GM21619 (cell line): ENCODE results near the gene PNPLA2.

Experiments
- ATAC-seq: cut with Tn5 transposase; IDR thresholded peaks from one replicate; pipeline ENCODE4 v1.9.1; 2021; ENCODE audit not compliant: unreplicated experiment

PNPLA2 gene

GRCh38 chr11:797296-798092 is 21.2 kb upstream of the PNPLA2 start:
- ATAC-seq, result peak; percentile 41

DNA sequence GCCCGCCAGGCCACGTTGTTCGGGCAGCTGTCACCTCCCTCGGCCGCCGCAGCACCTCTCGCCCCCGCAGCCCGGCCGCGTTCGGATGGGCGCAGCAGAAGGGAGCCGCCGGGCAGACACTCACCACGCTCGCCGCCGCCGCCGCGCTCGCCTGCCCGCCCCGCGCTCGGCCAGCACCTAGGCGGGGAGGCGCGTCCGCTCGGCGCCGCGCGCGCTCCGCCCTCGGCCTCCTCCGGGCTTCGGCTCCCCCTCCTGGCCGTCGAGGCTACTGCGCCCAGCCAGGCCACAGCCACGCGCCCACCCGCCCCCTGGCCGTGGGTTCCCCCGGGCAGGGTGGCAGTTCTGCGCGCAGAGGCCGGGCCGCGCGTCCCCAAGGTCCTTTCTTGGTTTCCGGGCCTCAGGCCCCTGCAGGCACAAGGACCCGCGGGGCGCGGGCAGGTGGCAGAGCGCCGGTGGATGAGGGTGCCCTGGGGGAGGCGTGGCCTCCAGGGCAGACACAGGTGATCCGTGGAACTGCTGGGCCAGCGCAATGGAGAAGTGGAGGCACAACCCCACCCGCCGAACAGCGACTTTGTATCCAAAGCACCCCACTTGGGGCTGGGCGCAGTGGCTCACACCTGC is 20.5 kb upstream of the PNPLA2 start, which contains the start of gene SLC25A22:
Gene SLC25A22 (minus strand): TSS at position 189 of the 621 bp plus-strand sequence. CDS start 3,275 bp downstream, outside the sequence.
- peak; percentile 46 for ATAC-seq

DNA sequence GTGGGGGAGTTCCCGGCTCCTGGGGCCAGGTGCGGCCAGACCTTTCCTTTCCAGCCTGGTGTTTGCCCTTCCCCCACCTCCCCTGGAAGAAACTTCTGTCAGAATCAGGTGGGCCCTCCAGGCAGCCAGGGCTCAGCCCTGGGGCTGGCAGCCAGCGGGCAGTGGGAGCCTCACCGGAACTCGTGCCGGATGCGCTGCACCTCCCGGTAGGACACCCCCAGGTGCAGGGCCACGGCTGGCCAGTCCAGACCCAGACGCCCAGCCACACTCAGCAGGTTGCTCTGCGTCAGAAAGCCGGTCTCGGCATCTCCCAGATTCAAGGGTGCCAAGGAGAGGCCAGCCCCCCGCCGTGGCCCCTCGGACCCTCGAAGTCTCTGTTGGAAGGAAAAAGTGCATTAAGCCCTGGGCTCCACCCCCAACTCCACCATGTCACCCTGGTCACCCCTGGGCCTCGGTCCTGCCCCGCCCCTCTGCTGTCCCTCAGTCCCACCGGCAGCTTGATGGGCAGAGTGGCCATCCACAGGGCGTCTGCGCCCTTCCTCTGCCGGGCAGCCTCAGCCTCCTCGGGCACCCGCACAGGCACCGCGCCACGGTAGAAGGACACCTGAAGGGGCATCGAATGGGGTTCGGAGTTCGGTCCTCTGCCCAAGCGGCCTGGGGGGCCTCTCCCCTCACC is 18.9 kb upstream of the PNPLA2 start:
- ATAC-seq, result no peak

DNA sequence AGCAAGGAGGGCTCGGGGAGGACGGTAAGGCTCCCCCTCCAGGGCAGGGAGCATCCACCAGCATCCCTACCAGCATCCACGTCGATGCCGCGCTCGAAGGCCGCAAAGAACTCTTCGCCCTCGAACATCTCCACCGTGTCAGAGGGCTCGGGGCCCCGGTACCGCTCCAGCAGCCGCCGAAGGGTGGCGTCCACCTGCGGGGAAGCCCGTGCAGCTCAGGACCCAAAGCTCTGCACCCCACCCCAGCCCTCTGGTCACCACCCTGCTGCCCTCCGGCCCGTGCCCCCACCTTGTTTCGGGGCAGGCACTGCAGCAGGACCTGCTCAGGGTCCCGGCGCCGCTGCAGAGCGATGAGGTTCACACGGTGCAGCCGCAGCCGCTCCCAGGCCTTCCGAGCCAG is 18.2 kb upstream of the PNPLA2 start:
- ATAC-seq, result no peak

DNA sequence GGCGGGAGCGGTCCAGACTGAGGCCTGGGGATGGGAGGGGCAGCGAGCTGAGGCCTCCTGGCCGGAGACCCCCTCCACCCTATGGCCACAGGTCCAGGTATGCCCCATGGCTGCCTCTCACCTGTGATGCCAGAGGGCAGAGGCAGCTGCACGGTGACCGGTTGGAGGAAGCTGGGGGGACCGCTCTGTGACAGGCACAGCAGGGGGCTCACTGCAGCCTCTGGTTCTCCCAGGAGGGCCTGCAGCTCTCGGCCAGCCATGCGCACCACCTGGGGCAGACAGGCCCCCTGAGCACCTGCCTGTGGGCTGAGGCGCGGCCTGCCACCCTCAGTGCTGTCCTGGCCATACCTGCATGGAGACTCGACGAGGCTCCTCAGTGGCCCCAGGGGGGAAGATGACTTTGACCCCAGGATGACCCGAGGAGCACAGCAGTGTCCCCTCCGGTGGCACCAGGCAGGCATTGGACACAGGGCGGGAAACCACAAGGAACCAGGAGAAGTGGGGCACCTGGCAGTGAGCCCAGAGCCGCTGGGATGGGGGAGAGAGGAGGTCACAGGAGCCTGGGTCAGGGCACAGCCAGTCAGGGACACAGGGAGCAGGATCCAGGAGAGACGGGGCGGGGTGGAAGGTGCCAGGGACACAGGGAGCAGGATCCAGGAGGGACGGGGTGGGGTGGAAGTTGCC is 17.5 kb upstream of the PNPLA2 start:
- no peak for ATAC-seq

DNA sequence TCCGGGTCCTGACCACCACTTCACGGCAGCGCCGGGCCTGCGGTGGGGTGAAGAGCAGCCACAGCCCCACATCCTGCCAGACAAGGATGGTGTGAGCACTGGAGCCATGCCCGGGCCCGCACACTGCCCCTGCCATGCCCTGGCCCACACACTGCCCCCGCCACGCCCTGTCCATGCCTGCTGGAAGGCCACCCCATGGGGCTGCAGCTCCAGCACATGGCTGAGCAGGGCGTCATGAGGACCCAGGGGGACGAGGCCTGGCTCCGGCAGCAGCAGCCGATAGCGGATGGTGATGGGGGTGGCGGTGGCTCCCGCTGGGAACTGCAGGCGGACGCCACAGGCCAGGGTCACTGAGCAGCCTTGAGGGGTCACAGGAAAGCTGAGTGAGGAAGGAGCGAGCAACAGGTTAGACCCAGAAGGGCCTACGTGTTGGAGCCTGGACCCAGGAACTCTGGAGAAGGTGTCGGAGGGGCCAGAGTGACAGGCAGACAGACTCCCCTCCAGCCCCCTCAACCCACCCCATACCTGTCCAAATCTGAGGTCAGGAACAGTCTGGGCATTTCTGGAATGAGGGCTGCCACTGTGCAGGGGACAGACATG is 16.6 kb upstream of the PNPLA2 start:
- no peak for ATAC-seq

DNA sequence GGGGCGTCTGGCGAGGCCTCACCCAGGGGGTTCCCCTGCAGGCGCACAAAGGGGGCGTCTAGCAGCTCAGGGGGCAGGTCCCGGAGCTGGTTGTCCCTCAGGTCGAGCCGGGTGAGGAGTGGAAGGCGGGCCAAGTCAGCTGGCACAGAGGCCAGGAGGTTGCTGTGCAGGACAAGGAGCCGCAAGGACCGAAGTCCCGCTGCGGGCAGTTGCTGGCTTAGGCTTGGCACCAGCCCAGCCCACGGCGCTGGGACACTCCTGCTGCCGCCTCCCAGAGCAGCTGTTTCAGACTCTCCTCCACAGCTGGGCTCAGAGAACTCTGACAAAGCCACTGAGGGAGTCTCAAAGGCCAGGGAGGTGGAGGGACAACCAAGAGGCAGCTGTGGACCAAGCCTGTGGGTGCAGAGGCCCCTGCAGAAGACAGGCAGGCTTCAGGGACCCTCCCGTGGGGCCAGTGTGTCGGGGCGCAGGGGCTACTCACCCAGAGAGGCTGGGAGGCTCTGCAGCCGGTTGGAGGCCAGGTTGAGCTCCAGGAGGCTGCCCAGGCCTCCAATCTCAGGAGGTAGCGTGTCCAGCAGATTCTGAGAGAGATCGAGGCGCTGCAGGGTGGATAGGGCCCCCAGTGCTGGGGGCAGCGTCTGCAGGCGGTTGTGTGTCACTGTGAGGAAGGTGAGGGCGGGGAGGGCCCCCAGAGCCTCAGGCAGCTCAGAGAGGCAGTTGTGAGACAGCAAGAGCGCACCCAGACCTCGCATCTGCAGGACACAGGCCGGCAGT is 15.8 kb upstream of the PNPLA2 start:
- ATAC-seq, result no peak

- ATAC-seq, result no peak
Observed at GRCh38 chr11:803467-803742, 15.3 kb upstream of the PNPLA2 start.

DNA sequence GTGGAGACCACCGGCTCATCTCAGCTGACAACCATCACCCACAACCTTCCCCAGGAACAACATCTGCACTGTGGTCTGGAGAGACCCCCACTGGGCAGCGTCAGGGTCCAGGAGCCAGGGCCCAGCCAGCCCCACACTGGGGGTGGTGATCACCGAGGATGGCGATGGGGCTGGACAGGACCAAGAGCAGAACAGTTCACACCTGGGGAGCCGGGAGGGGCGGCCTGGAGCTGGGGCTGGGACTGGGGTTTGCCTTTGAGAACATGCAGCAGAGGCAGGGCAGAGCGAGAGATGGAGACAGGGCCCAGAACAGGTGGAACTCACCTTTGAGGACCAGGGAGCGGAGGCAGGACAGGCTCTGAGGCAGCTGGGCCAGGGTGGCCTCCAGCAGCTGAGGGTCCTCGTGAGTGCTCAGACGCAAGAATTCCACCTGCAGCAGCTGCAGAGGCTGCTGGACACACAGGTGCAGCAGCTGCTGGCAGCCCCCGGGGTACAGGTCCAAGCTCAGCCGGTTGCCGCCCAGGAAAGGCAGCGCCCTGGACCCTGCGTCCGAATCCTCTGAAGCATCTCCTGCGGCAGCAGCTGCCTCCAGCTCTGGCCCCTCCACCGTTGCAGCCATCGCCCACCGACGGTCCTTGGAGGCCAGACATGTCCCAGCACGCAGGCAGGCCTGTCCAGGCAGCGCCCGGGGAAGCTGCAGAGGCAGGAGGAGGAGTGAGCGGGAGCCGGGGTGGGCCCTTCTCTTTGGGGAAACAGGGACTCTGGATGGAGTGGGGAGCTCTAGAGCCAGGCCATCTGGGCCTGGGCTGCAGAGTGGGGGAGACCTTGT is 14.7 kb upstream of the PNPLA2 start:
- ATAC-seq, result no peak

- ATAC-seq, result no peak
Observed at GRCh38 chr11:804599-804964, 14.1 kb upstream of the PNPLA2 start.

- no peak for ATAC-seq
Observed at GRCh38 chr11:808427-809286, 10.1 kb upstream of the PNPLA2 start.

DNA sequence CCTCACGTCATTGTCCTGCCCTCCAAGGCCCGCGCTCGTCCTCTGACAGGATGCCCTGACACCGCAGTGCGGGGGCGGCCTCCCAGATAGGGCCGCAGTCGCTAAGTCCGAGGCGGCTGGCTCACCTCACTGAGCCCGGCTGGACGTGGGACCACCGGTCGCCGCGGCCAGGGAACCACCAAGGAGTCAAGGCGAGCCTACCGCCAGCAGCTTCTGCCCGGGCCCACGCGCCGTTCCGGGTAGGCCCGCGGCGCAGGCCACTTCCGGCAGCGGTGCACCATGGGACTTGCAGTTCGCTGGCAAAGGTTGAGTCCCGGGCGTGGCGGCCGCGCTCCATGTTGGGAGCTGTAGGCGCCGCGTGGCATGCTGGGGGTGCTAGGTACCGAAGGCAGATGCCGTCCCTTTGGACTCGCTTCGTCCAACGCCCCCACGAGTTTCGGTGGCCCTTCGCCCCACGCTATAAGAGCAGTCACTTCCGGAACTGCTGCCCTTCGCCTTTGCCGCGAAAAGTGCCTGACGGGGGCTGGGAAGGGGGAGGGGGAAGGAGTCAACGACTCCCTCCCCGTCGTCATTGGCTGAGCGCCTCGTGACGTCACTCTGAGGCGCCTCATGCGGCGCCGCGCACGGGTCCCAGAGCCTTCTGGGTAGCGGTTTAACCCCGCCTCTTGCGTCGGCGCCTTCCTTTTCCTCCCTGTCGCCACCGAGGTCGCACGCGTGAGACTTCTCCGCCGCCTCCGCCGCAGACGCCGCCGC is 9.3 kb upstream of the PNPLA2 start, which contains the start of gene RPLP2:
Gene RPLP2 (plus strand): TSS at position 681 of the 753 bp plus-strand sequence. CDS start 268 bp downstream, outside the sequence.
- ATAC-seq, result peak; percentile 71

DNA sequence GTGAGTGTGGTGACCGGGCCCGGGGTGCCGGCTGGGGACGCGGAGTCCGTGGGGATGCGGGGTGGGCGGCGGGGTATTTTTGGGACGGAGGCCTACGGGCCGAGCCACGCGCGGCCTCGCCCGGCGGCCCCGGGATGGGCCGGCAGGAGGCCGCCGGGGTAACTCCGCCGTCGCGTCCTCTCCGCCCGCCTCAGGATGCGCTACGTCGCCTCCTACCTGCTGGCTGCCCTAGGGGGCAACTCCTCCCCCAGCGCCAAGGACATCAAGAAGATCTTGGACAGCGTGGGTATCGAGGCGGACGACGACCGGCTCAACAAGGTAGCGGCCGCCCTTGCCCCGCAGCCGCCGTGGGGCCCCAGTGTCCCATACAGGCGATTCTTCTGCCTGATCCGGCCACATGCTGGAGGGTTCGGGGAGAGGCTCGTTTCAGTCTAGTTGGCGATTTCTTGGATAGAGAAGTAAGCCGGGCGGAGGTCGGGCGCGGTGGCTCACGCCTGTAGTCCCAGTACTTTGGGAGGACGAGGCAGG is 8.6 kb upstream of the PNPLA2 start:
- peak; percentile 3 for ATAC-seq

DNA sequence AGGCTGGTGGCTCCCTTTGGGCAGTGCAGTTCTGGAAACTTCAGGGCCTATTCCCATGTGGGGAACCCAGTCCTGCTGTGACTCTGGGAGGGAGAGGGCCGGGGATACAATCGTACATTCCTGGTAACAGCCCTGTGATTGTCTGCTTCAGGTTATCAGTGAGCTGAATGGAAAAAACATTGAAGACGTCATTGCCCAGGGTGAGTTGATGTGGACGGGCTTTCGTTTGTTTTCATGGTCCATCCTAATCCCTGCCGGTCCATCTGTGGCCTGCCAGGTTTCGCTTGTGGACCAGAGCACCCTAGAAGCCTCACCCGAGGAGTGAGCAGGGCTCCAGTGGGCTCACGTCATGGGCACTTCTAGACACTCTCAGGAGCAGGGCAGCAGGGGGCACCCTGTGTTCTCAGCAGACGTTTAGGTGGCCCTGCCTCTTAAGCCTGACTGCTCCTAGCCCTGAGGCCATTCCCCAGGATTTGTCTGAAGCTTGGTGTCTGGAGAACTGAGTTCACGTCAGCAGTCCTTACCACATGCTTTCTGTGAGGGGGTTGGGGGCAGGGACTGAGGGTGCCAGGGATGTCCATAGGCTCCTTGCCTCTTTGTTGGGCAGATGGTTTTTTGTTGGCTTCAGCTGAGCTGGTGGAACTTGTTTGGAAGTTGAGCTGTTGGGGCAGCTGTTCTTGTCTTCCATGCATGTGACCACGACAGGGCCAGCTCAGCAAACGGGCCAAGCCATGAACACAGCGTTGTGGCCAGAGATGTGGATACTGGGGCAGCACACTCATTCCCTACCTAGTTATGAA is 7.1 kb upstream of the PNPLA2 start:
- ATAC-seq, result no peak

DNA sequence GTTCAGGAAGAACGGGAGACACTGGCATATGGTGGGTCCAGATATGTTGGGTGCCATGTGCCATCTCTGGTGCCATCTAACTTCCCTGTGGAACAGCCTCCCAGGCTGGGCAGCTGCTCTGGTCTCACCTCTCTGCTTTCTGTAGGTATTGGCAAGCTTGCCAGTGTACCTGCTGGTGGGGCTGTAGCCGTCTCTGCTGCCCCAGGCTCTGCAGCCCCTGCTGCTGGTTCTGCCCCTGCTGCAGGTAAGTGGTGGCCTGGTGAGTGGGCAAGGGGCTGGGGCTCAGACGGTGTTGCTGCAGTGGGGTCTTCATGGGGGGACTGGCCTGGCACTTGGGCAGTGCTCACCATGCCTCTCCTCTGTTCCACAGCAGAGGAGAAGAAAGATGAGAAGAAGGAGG is 6.3 kb upstream of the PNPLA2 start:
- no peak for ATAC-seq

DNA sequence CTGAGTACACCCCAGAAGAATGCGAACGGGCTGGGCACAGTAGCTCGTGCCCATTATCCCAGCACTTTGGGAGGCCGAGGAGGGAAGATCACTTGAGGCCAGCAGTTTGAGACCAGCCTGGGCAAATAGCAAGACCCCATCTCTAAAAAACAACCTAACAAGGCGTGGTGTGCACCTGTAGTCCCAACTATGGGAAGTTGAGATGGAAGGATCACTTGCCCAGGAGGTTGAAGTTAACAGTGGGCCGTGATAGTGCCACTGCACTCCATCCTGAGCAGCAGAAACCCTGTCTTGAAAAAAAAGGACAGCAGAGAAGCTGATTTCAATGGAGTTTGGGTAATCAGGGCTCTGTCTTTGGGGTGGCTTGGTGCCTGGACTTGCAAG is 5.7 kb upstream of the PNPLA2 start:
- ATAC-seq, result no peak
